K562 (cell line): ENCODE data around the gene CACNA1C. TPM values are rescaled to one million over a fixed set of nuclear protein-coding genes. Genes with fewer than 3 reads are reported as not detected.

Experiments
- ATAC-seq: fragments of 200-7000 bp; cut with Tn5 transposase; 3 replicates; pipeline ENCODE4 v1.9.1; 2020; ENCODE audit warnings: moderate library complexity
- BruUV-seq: library from RNA; stranded (reverse); fragments of 400-500 nt; replicated peaks from 2 replicates; lab custom pipeline; 2021; lab: Mats Ljungman, UMichigan
- CTCF ChIA-PET: fragments of 300-600 bp; formaldehyde crosslinking; extraction: SDS; loops from one replicate; lab custom pipeline; 2021; ENCODE audit warnings: low intra/inter-chr PET ratio; lab: Yijun Ruan, JAX
- POLR2A ChIA-PET: fragments of 300-600, 350-650 bp; sonication (Branson Sonifier 250); formaldehyde crosslinking; extraction: SDS; loops from one replicate; lab custom pipeline; 2021; ENCODE audit warnings: antibody characterized with exemption, inconsistent platforms; lab: Yijun Ruan, JAX
- DNase-seq, 4 experiments: peaks; one replicate each; pipeline versions ENCODE4 v3.0.0 to v3.0.0-alpha.2; 2011 to 2018; ENCODE audit warnings: low spot score in 3 of 4, mixed read lengths in 3 of 4; ENCODE audit errors: extremely low read depth in 1 of 4
- FAIRE-seq: peaks from 2 replicates; lab custom pipeline; 2011; peaks lifted over from hg19 to GRCh38; lab: Jason Lieb, UNC
- H2AFZ ChIP-seq: 2 replicates; pipeline ENCODE4 v1.6.0; 2011; ENCODE audit warnings: low read depth, low read length, control low read depth, inconsistent platforms
- H3K27ac ChIP-seq: fragments of 200-600 bp; 3 replicates; pipeline ENCODE4 v1.8.0; 2011; ENCODE audit warnings: low read depth, mild to moderate bottlenecking, control low read depth, inconsistent platforms, low read length, moderate library complexity, mixed read lengths; ENCODE audit errors: extremely low read depth
- H3K27me3 ChIP-seq, 2 experiments: fragments of 300-600 bp in 1 of 2; 2 replicates in 1 of 2; 3 replicates in 1 of 2; pipeline versions ENCODE4 v1.6.0 to v1.8.0; 2011; ENCODE audit warnings: inconsistent platforms in 2 of 2, low read length in 2 of 2, mild to moderate bottlenecking in 1 of 2, mixed read lengths in 1 of 2, moderate library complexity in 1 of 2; ENCODE audit not compliant: control insufficient read depth in 2 of 2, insufficient read depth in 2 of 2
- H3K36me3 ChIP-seq: fragments of 300-600 bp; 3 replicates; pipeline ENCODE4 v1.8.0; 2011; ENCODE audit warnings: mild to moderate bottlenecking, low read length, inconsistent platforms; ENCODE audit not compliant: control insufficient read depth, insufficient read depth
- H3K4me1 ChIP-seq, 2 experiments: fragments of 200-600 bp in 1 of 2; replicated peaks in 1 of 2; 2 replicates in 1 of 2; 3 replicates in 1 of 2; pipeline versions ENCODE4 v1.5.1 to v1.8.0; 2011; ENCODE audit warnings: inconsistent platforms in 2 of 2, low read length in 2 of 2, mild to moderate bottlenecking in 1 of 2, mixed read lengths in 1 of 2, moderate library complexity in 1 of 2; ENCODE audit not compliant: control insufficient read depth in 2 of 2, insufficient read depth in 2 of 2
- H3K4me2 ChIP-seq: 2 replicates; pipeline ENCODE4 v1.6.1; 2011; ENCODE audit warnings: low read length, control low read depth, inconsistent platforms, mixed read lengths; ENCODE audit not compliant: insufficient read depth
- H3K4me3 ChIP-seq: fragments of 200-600 bp; sonication (generic), shearing (Covaris generic); 2 replicates; pipeline ENCODE4 v1.5.1; 2016; ENCODE audit warnings: control low read depth, inconsistent platforms
- H3K79me2 ChIP-seq: fragments of 200-600 bp; 3 replicates; pipeline ENCODE4 v1.8.0; 2011; ENCODE audit warnings: low read length, inconsistent platforms; ENCODE audit not compliant: control insufficient read depth, insufficient read depth
- H3K9ac ChIP-seq, 2 experiments: 2 replicates each; pipeline versions ENCODE4 v1.6.0 to v1.6.1; 2011; ENCODE audit warnings: low read depth in 2 of 2, low read length in 2 of 2, control low read depth in 1 of 2, inconsistent platforms in 1 of 2, mild to moderate bottlenecking in 1 of 2, mixed read lengths in 1 of 2; ENCODE audit not compliant: insufficient read depth in 1 of 2
- H3K9me1 ChIP-seq: one replicate; pipeline ENCODE4 v1.6.0; 2011; ENCODE audit warnings: inconsistent platforms, mild to moderate bottlenecking, low read length, moderate library complexity; ENCODE audit not compliant: control insufficient read depth, insufficient read depth
- H3K9me3 ChIP-seq: replicated peaks from 2 replicates; pipeline ENCODE4 v1.5.1; 2011; ENCODE audit warnings: low read depth, low read length, inconsistent platforms; ENCODE audit not compliant: control insufficient read depth, insufficient read depth
- H4K20me1 ChIP-seq: replicated peaks from 2 replicates; pipeline ENCODE4 v1.6.1; 2011; ENCODE audit warnings: low read length, inconsistent platforms, mixed read lengths; ENCODE audit not compliant: control insufficient read depth, insufficient read depth
- CTBP1 ChIP-seq: fragments of 450-650 bp; IDR thresholded peaks from 2 replicates; pipeline ENCODE4 v1.6.1; 2016; ENCODE audit warnings: borderline replicate concordance
- DLX4 ChIP-seq: fragments of 250-450 bp; sonication (Bioruptor Pico); IDR thresholded peaks from 2 replicates; pipeline ENCODE4 v1.6.1; 2021; ENCODE audit warnings: mild to moderate bottlenecking
- ESRRA ChIP-seq: fragments of 450-650 bp; IDR thresholded peaks from 2 replicates; pipeline ENCODE4 v1.6.1; 2014; ENCODE audit warnings: low read depth, mild to moderate bottlenecking, moderate library complexity, borderline replicate concordance
- FOXA3 ChIP-seq, 2 experiments: fragments of 450-650 bp in 1 of 2; sonication (generic) in 1 of 2; formaldehyde crosslinking; IDR thresholded peaks in 1 of 2; conservative IDR thresholded peaks in 1 of 2; 2 replicates each; pipeline versions ENCODE4 v1.4.0 to v1.8.0; 2020 to 2022; ENCODE audit warnings: mild to moderate bottlenecking in 2 of 2, missing genetic modification reagents in 1 of 2
- FOXJ3 ChIP-seq: sonication (generic); formaldehyde crosslinking; IDR thresholded peaks from 2 replicates; pipeline ENCODE4 v1.4.0; 2020; ENCODE audit warnings: mild to moderate bottlenecking, missing genetic modification reagents
- GABPA ChIP-seq: fragments of 200-800 bp; sonication (Bioruptor generic); conservative IDR thresholded peaks from 2 replicates; pipeline ENCODE4 v1.6.1; 2016; ENCODE audit warnings: low read depth, missing genetic modification characterization, missing compliant biosample characterization
- HMG20B ChIP-seq: fragments of 250-450 bp; sonication (Bioruptor Pico); IDR thresholded peaks from 2 replicates; pipeline ENCODE4 v1.5.0; 2021; ENCODE audit warnings: mild to moderate bottlenecking
- KLF10 ChIP-seq: fragments of 250-450 bp; sonication (Bioruptor Pico); IDR thresholded peaks from 2 replicates; pipeline ENCODE4 v1.6.1; 2021; ENCODE audit warnings: matching md5 sums
- MXI1 ChIP-seq: IDR thresholded peaks from 2 replicates; pipeline ENCODE4 v1.6.1; 2011; ENCODE audit warnings: low read depth, mild to moderate bottlenecking, improper control_type of control experiment, low read length
- NONO ChIP-seq, 2 experiments: fragments of 200-400 bp in 1 of 2; fragments of 450-650 bp in 1 of 2; formaldehyde crosslinking in 1 of 2; IDR thresholded peaks; 2 replicates each; pipeline ENCODE4 v1.6.1; 2017; ENCODE audit warnings: low read depth in 2 of 2, mild to moderate bottlenecking in 2 of 2, moderate library complexity in 2 of 2, low read length in 1 of 2
- NUFIP1 ChIP-seq: fragments of 450-650 bp; IDR thresholded peaks from 2 replicates; pipeline ENCODE4 v1.6.1; 2018; ENCODE audit not compliant: partially characterized antibody
- RBFOX2 ChIP-seq: fragments of 200-400 bp; formaldehyde crosslinking; IDR thresholded peaks from 2 replicates; pipeline ENCODE4 v1.6.1; 2017; ENCODE audit warnings: low read depth, mild to moderate bottlenecking, low read length, moderate library complexity
- RFX5 ChIP-seq: IDR thresholded peaks from 2 replicates; pipeline ENCODE4 v1.6.1; 2011; ENCODE audit warnings: low read depth, mild to moderate bottlenecking, improper control_type of control experiment, low read length
- SAFB ChIP-seq: fragments of 200-400 bp; formaldehyde crosslinking; IDR thresholded peaks from 2 replicates; pipeline ENCODE4 v1.6.1; 2017; ENCODE audit warnings: low read depth, low read length, borderline replicate concordance
- SRSF1 ChIP-seq: fragments of 200-400 bp; formaldehyde crosslinking; IDR thresholded peaks from 2 replicates; pipeline ENCODE4 v1.6.1; 2017; ENCODE audit warnings: mild to moderate bottlenecking, low read depth, low read length, moderate library complexity
- WHSC1 ChIP-seq: IDR thresholded peaks from one replicate; pipeline ENCODE4 v1.6.1; 2012; ENCODE audit warnings: low read length, control low read depth, inconsistent platforms
- ZNF311 ChIP-seq: fragments of 250-450 bp; sonication (Bioruptor Pico); IDR thresholded peaks from 2 replicates; pipeline ENCODE4 v1.4.0; 2020; ENCODE audit warnings: mild to moderate bottlenecking, moderate library complexity
- ZNF668 ChIP-seq: fragments of 250-450 bp; sonication (Bioruptor Pico); IDR thresholded peaks from 2 replicates; pipeline ENCODE4 v1.8.0; 2022; ENCODE audit warnings: mild to moderate bottlenecking, inconsistent platforms
- WGBS: fragments of 100-300 bp; shearing (Covaris generic); methylation state at CpG from one replicate; pipeline ENCODE4 v1.1.6; 2016; ENCODE audit warnings: low coverage, mixed read lengths; ENCODE audit not compliant: insufficient coverage; ENCODE audit errors: missing lambda C conversion rate; 5-methylcytosine and 5-hydroxymethylcytosine counted together
- in situ Hi-C: fragments of 300-500 bp; cut with MboI; formaldehyde crosslinking; loops from 4 replicates; pipeline ENCODE4 v1.15.0; 2018; ENCODE audit warnings: inconsistent platforms, mixed read lengths
- intact Hi-C: fragments of 100-400 bp; cut with micrococcal nuclease; formaldehyde crosslinking; loops from 2 replicates; pipeline ENCODE4 v1.14.2; 2022
- polyA plus RNA-seq, 8 experiments: library from polyadenylated mRNA; depleted of rRNA in 4 of 8; stranded (reverse) in 5 of 8; unstranded in 3 of 8; fragments of >200 nt; fragmentation: Nextera tagmentation in 2 of 8; fragmentation: Illumina TruSeq in 1 of 8; extraction: Ambion mirVana in 2 of 8; extraction: Trizol in 1 of 8; gene quantifications; 2 replicates each; pipeline versions ENCODE4 v1.2.1 to v1.2.3, GENCODE V29; 2011 to 2014; ENCODE audit warnings: inconsistent platforms in 1 of 8, missing spikeins in 1 of 8
- total RNA-seq, 7 experiments: library from RNA; depleted of rRNA in 6 of 7; stranded (reverse); fragments of >200 nt in 6 of 7; fragmentation: Illumina TruSeq in 2 of 7; extraction: Trizol in 2 of 7; gene quantifications; 2 replicates each; pipeline versions ENCODE4 v1.2.1 to v1.2.3, GENCODE V29; 2011 to 2021; ENCODE audit warnings: low replicate concordance in 1 of 7

CACNA1C gene
- total and polyA plus RNA-seq, 9 of the 15 experiments (the other 6 are each of a cell fraction or from before 2014, with no cell fraction given) = not detected

DNA sequence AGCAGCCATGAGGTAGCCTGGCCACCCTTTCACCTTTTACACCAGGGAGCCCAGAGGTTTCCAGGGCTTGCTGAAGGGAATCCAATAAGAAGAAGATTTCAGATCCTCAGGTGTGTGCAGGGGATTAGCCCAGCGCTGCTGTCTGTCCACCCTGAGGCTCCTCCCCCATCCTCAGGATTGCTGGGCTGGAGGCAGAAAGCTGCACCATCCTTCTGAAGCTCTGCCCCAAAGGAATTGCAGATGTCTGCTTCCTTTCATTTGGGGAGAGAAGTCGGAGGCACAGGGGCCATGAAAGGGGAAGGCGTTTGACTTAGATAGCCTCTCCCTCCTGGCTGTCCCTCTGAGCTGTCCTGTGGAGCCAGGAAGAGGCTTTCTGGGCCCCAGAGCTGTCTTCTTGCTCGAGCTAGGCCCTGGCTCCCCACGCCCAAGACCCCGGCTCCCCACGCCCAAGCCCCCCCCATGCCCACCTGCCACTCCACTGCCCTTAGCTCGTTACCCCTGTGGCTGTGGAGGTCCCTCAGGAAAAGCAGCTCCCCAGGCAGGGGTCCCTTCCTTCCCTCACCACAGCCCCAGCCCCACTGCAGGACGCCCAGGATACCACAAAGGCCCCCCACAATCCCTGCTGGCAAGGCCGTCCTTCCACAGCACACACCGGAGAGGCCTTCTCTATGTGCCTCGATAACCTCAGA, 359.0 kb downstream of the CACNA1C start:
- intact Hi-C loops = no loop called here
- TF ChIP-seq FOXJ3 (CRISPR knock-in tag) (no peak), KLF10 (no peak), RBFOX2 (no peak), NUFIP1 (no peak), ZNF311 (CRISPR knock-in tag) (no peak), RFX5 (no peak)
- H3K4me3 ChIP-seq = no peak overlapping the region
- no peaks in the 10 kb centered on the region for H3K36me3 ChIP-seq
- DNase-seq (no peak), ATAC-seq (no peak), FAIRE-seq (no peak)
- ChIA-PET CTCF (no interaction called here), POLR2A (interaction anchor here (0.6 to 0.8 kb wide), 2 partner anchors 230 to 383 kb away, joined by 3 read pairs; partner anchors contain the start of gene FKBP4)
- no peaks in the 10 kb centered on the region for H3K9me3 ChIP-seq
- H4K20me1 ChIP-seq = no peaks in the 10 kb centered on the region
- no peaks in the 10 kb centered on the region for H3K9me1 ChIP-seq
- H3K4me2 ChIP-seq = no peak overlapping the region
- no TSS peak for BruUV-seq
- no peaks in the 10 kb centered on the region for H3K79me2 ChIP-seq
- no peak overlapping the region for H3K27ac ChIP-seq
- in situ Hi-C loops = no loop called here
- H2AFZ ChIP-seq = no peak overlapping the region
- no peaks in the 10 kb centered on the region for H3K4me1 ChIP-seq
- H3K9ac ChIP-seq = no peak overlapping the region
- peaks cover 4 to 34% of the 10 kb centered on the region in 2 experiments; a peak in 4 of 5 replicates for H3K27me3 ChIP-seq
- WGBS = 0% methylated on average over 2 of the region's 12 CpGs

DNA sequence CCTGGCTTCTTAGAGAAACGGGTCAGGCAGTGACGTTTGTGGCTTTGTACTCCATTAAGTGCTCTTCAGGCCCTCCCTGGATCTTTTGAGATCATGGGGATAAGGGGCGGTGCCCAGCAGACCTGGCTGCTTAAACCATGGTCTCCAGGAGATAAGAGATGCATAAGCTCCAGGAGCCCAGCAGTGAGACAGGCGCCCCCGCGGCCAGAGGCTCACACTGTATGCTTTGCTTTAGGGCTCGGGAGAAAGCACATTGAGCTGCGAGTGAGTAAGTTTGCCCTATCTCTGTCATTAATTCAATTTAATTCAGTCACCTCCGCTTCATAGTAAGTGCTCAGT, 359.5 kb downstream of the CACNA1C start:
- in situ Hi-C loops (no loop called here), intact Hi-C loops (no loop called here)
- TF ChIP-seq ESRRA = no peak
- TF ChIP-seq GABPA (tag) = no peak
- TF ChIP-seq SAFB = no peak
- no peak for TF ChIP-seq HMG20B (CRISPR knock-in tag)
- TF ChIP-seq FOXA3 (CRISPR knock-in tag; conservative IDR thresholded peaks at IDR 0.05 in 1 of 2, IDR thresholded peaks at IDR 0.05 in 1 of 2) = no peak
- TF ChIP-seq NONO (IDR thresholded peaks at IDR 0.05; ENCODE audit: low read depth in 2 of 2, low read length in 1 of 2) = no peak
- no peak for TF ChIP-seq MXI1
- no peak for TF ChIP-seq ZNF668 (CRISPR knock-in tag)
- TF ChIP-seq WHSC1 = no peak
- TF ChIP-seq DLX4 (CRISPR knock-in tag) = no peak
- TF ChIP-seq SRSF1 = no peak
- TF ChIP-seq CTBP1 = no peak

More for the DNA sequence above, 359.5 kb downstream of the CACNA1C start:
- 1% methylated on average over 8 of the region's 9 CpGs for WGBS
- CTCF ChIA-PET = no interaction called here
- H3K79me2 ChIP-seq = no peaks in the 10 kb centered on the region
- H3K4me3 ChIP-seq = no peak overlapping the region
- no peak overlapping the region for H2AFZ ChIP-seq
- no peaks in the 10 kb centered on the region for H3K4me1 ChIP-seq
- FAIRE-seq (no peak), DNase-seq (peak; percentile 9 to 48 (median 26)), ATAC-seq (peak; percentile 61)
- POLR2A ChIA-PET = interaction anchor here (0.8 kb wide), 1 partner anchor 382 kb away, joined by 3 read pairs; the partner anchor contains the start of gene FKBP4
- H3K27ac ChIP-seq = no peak overlapping the region
- H3K9me3 ChIP-seq = no peaks in the 10 kb centered on the region
- peaks cover 4 to 39% of the 10 kb centered on the region in 2 experiments; a peak in 4 of 5 replicates for H3K27me3 ChIP-seq
- BruUV-seq = no TSS peak
- H3K4me2 ChIP-seq = no peak overlapping the region
- no peaks in the 10 kb centered on the region for H4K20me1 ChIP-seq
- no peaks in the 10 kb centered on the region for H3K36me3 ChIP-seq
- H3K9ac ChIP-seq = no peak overlapping the region
- no peaks in the 10 kb centered on the region for H3K9me1 ChIP-seq
